ENCODE results near the gene CYP2J2. TPM values are rescaled to one million over a fixed set of nuclear protein-coding genes. Genes with fewer than 3 reads are reported as not detected.
"Not testable (repeated sequence)": the region's sequence is repeated elsewhere in the genome, so short reads cannot be mapped to it uniquely, and the experiment has no call there.

The CYP2J2 gene
- total RNA-seq, 4 donors from 2014 or later = 5.5 to 19.6 (median 6.6) TPM

GRCh38 chr1:59928996-59929395 lies 2.4 kb upstream of the CYP2J2 start:
- 23 to 31% methylated on average over 1 of the region's 1 CpG for WGBS, 2 donors
- Histone ChIP-seq H3K9me3 (peaks cover 0 to 8% (median 0%) of the 10 kb centered on the region in 3 donors), H3K4me1 (peaks cover 0 to 17% (median 0%) of the 10 kb centered on the region in 3 donors), H3K4me3 (no peak overlapping the region), H3K27me3 (peaks cover 0 to 49% (median 0%) of the 10 kb centered on the region in 4 donors), H3K36me3 (no peaks in the 10 kb centered on the region), H3K27ac (no peak overlapping the region)
- DNase-seq = no peak
- intact Hi-C loops (cut with DNase I) = no loop called here
- TF ChIP-seq, protein P1, sequence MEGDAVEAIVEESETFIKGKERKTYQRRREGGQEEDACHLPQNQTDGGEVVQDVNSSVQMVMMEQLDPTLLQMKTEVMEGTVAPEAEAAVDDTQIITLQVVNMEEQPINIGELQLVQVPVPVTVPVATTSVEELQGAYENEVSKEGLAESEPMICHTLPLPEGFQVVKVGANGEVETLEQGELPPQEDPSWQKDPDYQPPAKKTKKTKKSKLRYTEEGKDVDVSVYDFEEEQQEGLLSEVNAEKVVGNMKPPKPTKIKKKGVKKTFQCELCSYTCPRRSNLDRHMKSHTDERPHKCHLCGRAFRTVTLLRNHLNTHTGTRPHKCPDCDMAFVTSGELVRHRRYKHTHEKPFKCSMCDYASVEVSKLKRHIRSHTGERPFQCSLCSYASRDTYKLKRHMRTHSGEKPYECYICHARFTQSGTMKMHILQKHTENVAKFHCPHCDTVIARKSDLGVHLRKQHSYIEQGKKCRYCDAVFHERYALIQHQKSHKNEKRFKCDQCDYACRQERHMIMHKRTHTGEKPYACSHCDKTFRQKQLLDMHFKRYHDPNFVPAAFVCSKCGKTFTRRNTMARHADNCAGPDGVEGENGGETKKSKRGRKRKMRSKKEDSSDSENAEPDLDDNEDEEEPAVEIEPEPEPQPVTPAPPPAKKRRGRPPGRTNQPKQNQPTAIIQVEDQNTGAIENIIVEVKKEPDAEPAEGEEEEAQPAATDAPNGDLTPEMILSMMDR (IDR thresholded peaks at IDR 0.05) = no peak
- no peak for TF ChIP-seq POLR2A (IDR thresholded peaks at IDR 0.05)

GRCh38 chr1:59927213-59927612 lies 640 bp upstream of the CYP2J2 start:
- H3K27ac ChIP-seq = no peak overlapping the region
- DNase-seq = no peak
- peaks cover 0 to 45% (median 0%) of the 10 kb centered on the region in 4 donors for H3K27me3 ChIP-seq
- intact Hi-C loops (cut with DNase I) = no loop called here
- H3K4me3 ChIP-seq = peak overlapping the region in 2 of 4 donors; percentile 57 to 70
- WGBS, 2 donors = 19 to 26% methylated on average over 2 of the region's 2 CpGs
- no peaks in the 10 kb centered on the region for H3K36me3 ChIP-seq
- peaks cover 0 to 24% (median 0%) of the 10 kb centered on the region in 3 donors for H3K4me1 ChIP-seq
- TF ChIP-seq POLR2A (IDR thresholded peaks at IDR 0.05) = no peak
- TF ChIP-seq, protein P1 (IDR thresholded peaks at IDR 0.05) = no peak
- peaks cover 0 to 8% (median 0%) of the 10 kb centered on the region in 3 donors for H3K9me3 ChIP-seq

GRCh38 chr1:59924653-59925052 lies 1.9 kb downstream of the CYP2J2 start:
- Histone ChIP-seq H3K9me3 (peaks cover 0 to 8% (median 0%) of the 10 kb centered on the region in 3 donors), H3K4me3 (no peak overlapping the region), H3K27ac (no peak overlapping the region), H3K36me3 (no peaks in the 10 kb centered on the region), H3K4me1 (peaks cover 0 to 38% (median 0%) of the 10 kb centered on the region in 3 donors), H3K27me3 (peaks cover 0 to 37% (median 0%) of the 10 kb centered on the region in 4 donors)
- no peak for DNase-seq
- intact Hi-C loops (cut with DNase I) = no loop called here
- TF ChIP-seq POLR2A (IDR thresholded peaks at IDR 0.05) = no peak
- TF ChIP-seq, protein P1 (IDR thresholded peaks at IDR 0.05) = no peak

GRCh38 chr1:59921258-59921899 lies 5.2 kb downstream of the CYP2J2 start:
- Histone ChIP-seq H3K27ac (peak overlapping the region in 1 of 4 donors; percentile 32), H3K4me1 (peaks cover 0 to 29% (median 0%) of the 10 kb centered on the region in 3 donors)
- H3K27me3 ChIP-seq; intact Hi-C loops (cut with DNase I); H3K9me3 ChIP-seq; H3K36me3 ChIP-seq; H3K4me3 ChIP-seq; DNase-seq: not testable (repeated sequence)
- 46 to 69% methylated on average over 5 to 6 of the region's 6 CpGs for WGBS, 2 donors

GRCh38 chr1:59919746-59920145 lies 6.8 kb downstream of the CYP2J2 start:
- no peak for DNase-seq
- H3K27ac ChIP-seq = no peak overlapping the region
- no peak for TF ChIP-seq POLR2A (IDR thresholded peaks at IDR 0.05)
- TF ChIP-seq, protein P1 (IDR thresholded peaks at IDR 0.05) = no peak
- no peak overlapping the region for H3K4me3 ChIP-seq
- H3K36me3 ChIP-seq = no peaks in the 10 kb centered on the region
- 76 to 92% methylated on average over 2 of the region's 2 CpGs for WGBS, 2 donors
- intact Hi-C loops (cut with DNase I) = no loop called here
- peaks cover 0 to 5% (median 0%) of the 10 kb centered on the region in 3 donors for H3K9me3 ChIP-seq
- H3K27me3 ChIP-seq = no peaks in the 10 kb centered on the region
- peaks cover 0 to 21% (median 0%) of the 10 kb centered on the region in 3 donors for H3K4me1 ChIP-seq
